GM23338 (cell line): Measurements from ENCODE around the gene CAMTA1.

Experiments
- CREB1 ChIP-seq: fragments of 250-450 bp; sonication (Bioruptor Pico); IDR thresholded peaks from 2 replicates; pipeline ENCODE4 v1.5.0; 2020; ENCODE audit warnings: low read depth, mild to moderate bottlenecking, moderate library complexity
- CTCF ChIP-seq, 2 experiments: fragments of 200-600 bp in 1 of 2; sonication (generic) in 1 of 2; conservative IDR thresholded peaks; 2 replicates each; pipeline versions ENCODE4 v1.5.1 to v1.6.1; 2016 to 2017; ENCODE audit warnings: antibody characterized with exemption in 2 of 2, low read depth in 2 of 2, mild to moderate bottlenecking in 2 of 2, moderate library complexity in 1 of 2
- ETS1 ChIP-seq: IDR thresholded peaks from 2 replicates; pipeline ENCODE4 v1.6.1; 2016; ENCODE audit warnings: antibody characterized with exemption
- EZH2 ChIP-seq: fragments of 200-600 bp; sonication (generic); IDR thresholded peaks from one replicate; pipeline ENCODE4 v1.8.0; 2017; ENCODE audit warnings: antibody characterized with exemption, mild to moderate bottlenecking, low read depth; ENCODE audit not compliant: unreplicated experiment
- EZH2phosphoT487 ChIP-seq: fragments of 200-600 bp; sonication (generic); IDR thresholded peaks from one replicate; pipeline ENCODE4 v1.8.1; 2018; ENCODE audit warnings: antibody characterized with exemption; ENCODE audit not compliant: unreplicated experiment
- JUNB ChIP-seq: IDR thresholded peaks from one replicate; pipeline ENCODE4 v1.6.1; 2016; ENCODE audit warnings: antibody characterized with exemption; ENCODE audit not compliant: unreplicated experiment
- NANOG ChIP-seq: IDR thresholded peaks from 2 replicates; pipeline ENCODE4 v1.6.1; 2016; ENCODE audit warnings: antibody characterized with exemption, borderline replicate concordance
- POLR2AphosphoS5 ChIP-seq: IDR thresholded peaks from 2 replicates; pipeline ENCODE4 v1.6.1; 2016; ENCODE audit warnings: antibody characterized with exemption, low read depth
- REST ChIP-seq: IDR thresholded peaks from one replicate; pipeline ENCODE4 v1.6.1; 2018; ENCODE audit warnings: antibody characterized with exemption; ENCODE audit not compliant: unreplicated experiment
- STAT1 ChIP-seq: IDR thresholded peaks from one replicate; pipeline ENCODE4 v1.6.1; 2016; ENCODE audit warnings: antibody characterized with exemption; ENCODE audit not compliant: unreplicated experiment
- ZNF114 ChIP-seq: fragments of 250-450 bp; sonication (Bioruptor Pico); IDR thresholded peaks from 2 replicates; pipeline ENCODE4 v1.5.0; 2020; ENCODE audit warnings: mild to moderate bottlenecking, moderate library complexity
- ZNF331 ChIP-seq: fragments of 250-450 bp; sonication (Bioruptor Pico); IDR thresholded peaks from 2 replicates; pipeline ENCODE4 v1.5.0; 2020; ENCODE audit warnings: low read depth, mild to moderate bottlenecking, moderate library complexity
- ZNF462 ChIP-seq: fragments of 250-450 bp; sonication (Bioruptor Pico); IDR thresholded peaks from 2 replicates; pipeline ENCODE4 v1.5.0; 2020; ENCODE audit warnings: mild to moderate bottlenecking, moderate library complexity

- TF ChIP-seq POLR2AphosphoS5 (no peak), CTCF (conservative IDR thresholded peaks at IDR 0.05; ENCODE audit: low read depth in 2 of 2) (no peak), REST (no peak), EZH2phosphoT487 (no peak), EZH2 (no peak), STAT1 (no peak), ZNF462 (CRISPR knock-in tag) (no peak), ETS1 (no peak), CREB1 (CRISPR knock-in tag) (no peak), NANOG (no peak), JUNB (no peak), ZNF331 (no peak), ZNF114 (no peak)
Measured at GRCh38 chr1:7436056-7437005, 651.1 kb downstream of the CAMTA1 start.
